HEK293 (cell line): ENCODE measurements around the gene E4F1.

ENCODE experiments used
- CTCF ChIA-PET: fragments of 350-600 bp; formaldehyde crosslinking; extraction: SDS; loops from one replicate; lab custom pipeline; 2021; ENCODE audit warnings: antibody characterized with exemption; lab: Yijun Ruan, JAX
- POLR2A ChIA-PET: fragments of 300-600 bp; formaldehyde crosslinking; extraction: SDS; loops from one replicate; lab custom pipeline; 2020; ENCODE audit warnings: antibody characterized with exemption, inconsistent platforms; lab: Yijun Ruan, JAX
- H3K27ac ChIP-seq: fragments of 200-500 bp; sonication (Bioruptor generic); 2 replicates; pipeline ENCODE4 v1.5.1; 2014; ENCODE audit warnings: low read depth, low read length, control low read depth, inconsistent platforms; ENCODE audit errors: extremely low read depth
- H3K36me3 ChIP-seq, 2 experiments: fragments of 200-500 bp in 1 of 2; sonication (Bioruptor generic) in 1 of 2; 1 replicate in 1 of 2; 2 replicates in 1 of 2; pipeline ENCODE4 v1.5.1; 2014 to 2017; ENCODE audit warnings: inconsistent platforms in 2 of 2, low read length in 2 of 2; ENCODE audit not compliant: control insufficient read depth in 2 of 2, insufficient read depth in 1 of 2
- H3K4me1 ChIP-seq: fragments of 200-500 bp; sonication (Bioruptor generic); 2 replicates; pipeline ENCODE4 v1.5.1; 2014; ENCODE audit warnings: mild to moderate bottlenecking, low read length, inconsistent platforms; ENCODE audit not compliant: control insufficient read depth, insufficient read depth
- H3K4me3 ChIP-seq: 2 replicates; pipeline ENCODE4 v1.5.1; 2011; ENCODE audit warnings: low read depth, mild to moderate bottlenecking, control low read depth, low read length, moderate library complexity
- H3K9me3 ChIP-seq: fragments of 200-500 bp; sonication (Bioruptor generic); 2 replicates; pipeline ENCODE4 v1.5.1; 2014; ENCODE audit warnings: low read depth, low read length, inconsistent platforms; ENCODE audit not compliant: control insufficient read depth, insufficient read depth
- GLIS1 ChIP-seq: fragments of 450-650 bp; formaldehyde crosslinking; IDR thresholded peaks from 2 replicates; pipeline ENCODE4 v1.5.1; 2016; ENCODE audit warnings: missing biosample characterization, missing genetic modification characterization
- GLIS2 ChIP-seq: fragments of 450-650 bp; formaldehyde crosslinking; IDR thresholded peaks from 2 replicates; pipeline ENCODE4 v1.5.1; 2016; ENCODE audit warnings: missing biosample characterization, missing genetic modification characterization
- MYNN ChIP-seq: fragments of 450-650 bp; formaldehyde crosslinking; IDR thresholded peaks from 2 replicates; pipeline ENCODE4 v1.5.1; 2016; ENCODE audit warnings: missing biosample characterization, missing genetic modification characterization, borderline replicate concordance
- MZF1 ChIP-seq: fragments of 450-650 bp; formaldehyde crosslinking; IDR thresholded peaks from 2 replicates; pipeline ENCODE4 v1.5.1; 2017; ENCODE audit warnings: missing biosample characterization, missing genetic modification characterization, borderline replicate concordance
- PATZ1 ChIP-seq: fragments of 450-650 bp; formaldehyde crosslinking; IDR thresholded peaks from 2 replicates; pipeline ENCODE4 v1.5.1; 2016; ENCODE audit warnings: missing biosample characterization, missing genetic modification characterization
- SCRT2 ChIP-seq: fragments of 450-650 bp; formaldehyde crosslinking; IDR thresholded peaks from 2 replicates; pipeline ENCODE4 v1.5.1; 2016; ENCODE audit warnings: missing biosample characterization, missing genetic modification characterization
- ZBTB11 ChIP-seq: fragments of 450-650 bp; formaldehyde crosslinking; conservative IDR thresholded peaks from 2 replicates; pipeline ENCODE4 v1.5.1; 2016; ENCODE audit warnings: low read depth, missing biosample characterization, missing genetic modification characterization
- ZBTB26 ChIP-seq: fragments of 450-650 bp; formaldehyde crosslinking; optimal IDR thresholded peaks from 2 replicates; pipeline ENCODE3; 2016; ENCODE audit warnings: missing biosample characterization, mild to moderate bottlenecking, missing genetic modification characterization
- ZIC2 ChIP-seq: fragments of 450-650 bp; formaldehyde crosslinking; IDR thresholded peaks from 2 replicates; pipeline ENCODE4 v1.5.1; 2016; ENCODE audit warnings: missing biosample characterization, missing genetic modification characterization
- ZNF2 ChIP-seq: fragments of 450-650 bp; formaldehyde crosslinking; IDR thresholded peaks from 2 replicates; pipeline ENCODE4 v1.5.1; 2016; ENCODE audit warnings: missing biosample characterization, missing genetic modification characterization
- ZNF555 ChIP-seq: fragments of 450-650 bp; formaldehyde crosslinking; conservative IDR thresholded peaks from 2 replicates; pipeline ENCODE4 v1.5.1; 2017; ENCODE audit warnings: missing biosample characterization, mild to moderate bottlenecking, missing genetic modification characterization, inconsistent platforms
- ZNF747 ChIP-seq: fragments of 450-650 bp; formaldehyde crosslinking; IDR thresholded peaks from 2 replicates; pipeline ENCODE4 v1.5.1; 2016; ENCODE audit warnings: missing biosample characterization, missing genetic modification characterization
- ZSCAN16 ChIP-seq: fragments of 450-650 bp; formaldehyde crosslinking; IDR thresholded peaks from 2 replicates; pipeline ENCODE4 v1.5.1; 2016; ENCODE audit warnings: missing biosample characterization, missing genetic modification characterization

The E4F1 gene

DNA sequence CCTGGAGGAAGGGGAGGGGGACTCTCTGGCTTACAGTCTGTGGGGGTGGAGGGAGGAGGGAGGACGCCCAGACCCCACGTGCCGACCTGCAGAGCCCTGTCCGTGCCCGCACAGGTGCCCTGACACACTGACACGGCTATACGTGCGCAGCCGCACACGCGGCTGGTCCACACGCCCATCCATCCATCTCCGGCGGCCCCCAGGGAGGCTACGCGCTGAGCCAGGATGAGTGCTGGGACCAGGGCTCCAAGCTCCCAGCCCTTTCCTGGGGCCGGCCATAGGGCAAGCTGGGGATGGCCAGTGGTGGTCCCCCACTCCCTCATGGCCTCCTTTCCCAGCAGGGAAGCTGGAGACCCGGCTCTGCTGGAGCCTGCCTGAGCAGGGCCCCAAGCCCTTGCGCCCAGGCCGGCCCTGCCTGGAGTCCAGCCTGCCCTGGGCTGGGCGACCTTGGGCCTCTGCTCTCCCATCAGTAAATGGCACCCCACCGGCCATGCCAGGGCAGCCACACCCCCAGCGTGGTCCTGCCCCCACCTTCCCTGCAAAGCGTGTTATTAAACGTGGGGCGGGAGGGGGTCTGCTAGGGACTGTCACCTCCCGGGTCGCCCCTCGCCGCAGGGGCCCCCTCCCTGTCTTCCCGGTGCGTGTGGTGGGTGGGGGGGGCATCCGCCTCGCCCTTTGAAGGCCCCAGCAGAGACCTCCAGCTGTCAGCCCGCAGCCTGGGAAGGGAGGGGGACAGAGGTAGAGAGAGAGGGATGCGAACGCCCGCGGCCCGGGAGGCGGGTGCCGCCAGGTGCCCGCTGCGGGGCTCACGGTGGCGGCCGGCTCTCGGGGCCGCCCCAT is 27.8 kb upstream of the E4F1 start (continued):
- peak; percentile 29; the same call in 1 of the 2 replicates for TF ChIP-seq PATZ1 (tag by site-specific recombination)
- TF ChIP-seq GLIS2 (tag by site-specific recombination) = peak; percentile 77
- peak; percentile 95 for TF ChIP-seq ZIC2
- peak; percentile 36 for TF ChIP-seq ZBTB26
- TF ChIP-seq MYNN = no peak
- TF ChIP-seq ZNF747 (tag by site-specific recombination) = no peak

DNA sequence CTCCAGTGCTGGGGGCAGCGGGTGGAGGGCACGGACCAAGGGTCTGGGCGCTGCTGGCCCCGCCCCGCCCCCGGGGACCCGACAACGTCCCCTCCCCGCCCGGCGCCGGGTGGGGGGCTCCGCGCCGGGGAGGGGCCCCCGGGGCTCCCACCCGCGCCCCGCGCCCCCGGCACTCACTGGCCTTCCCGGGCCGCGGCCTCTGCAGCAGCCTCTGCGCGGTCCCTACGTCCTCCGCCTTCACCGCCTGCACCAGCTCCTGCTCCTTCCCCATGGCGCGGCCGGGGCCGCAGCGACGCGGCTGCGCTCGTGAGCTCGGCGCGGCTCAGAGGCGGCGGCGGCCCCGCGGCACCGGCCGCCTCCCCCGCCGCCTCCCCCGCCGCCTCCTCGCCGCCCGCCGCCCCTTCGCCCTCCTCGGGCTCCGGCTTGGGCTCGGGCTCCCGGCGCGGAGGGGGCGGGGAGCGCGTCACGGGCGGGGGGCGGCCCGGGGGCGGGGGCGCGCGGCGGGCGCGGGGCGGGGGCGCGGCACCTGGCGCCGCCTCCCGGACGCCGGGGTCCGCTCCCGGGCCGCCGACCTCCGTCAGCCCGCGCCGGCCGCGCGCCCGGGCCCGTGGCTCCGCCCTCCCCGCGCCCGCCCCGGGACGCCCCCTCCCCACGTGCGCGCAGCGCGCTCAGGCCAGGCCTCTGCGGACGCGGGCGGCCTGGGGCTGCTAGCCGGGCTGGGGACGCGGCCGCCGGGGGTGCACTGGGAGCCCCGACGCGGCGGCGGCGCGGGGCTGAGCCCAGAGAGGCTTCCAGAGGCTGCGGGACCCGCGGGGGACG is 27.0 kb upstream of the E4F1 start, which contains the start of gene CASKIN1:
CASKIN1 (minus strand) TSS at position 444 of the 819 bp plus-strand sequence; CDS start at position 271, 173 bp downstream.
- peak within 1 kb of the TSS; percentile 16; the same call in 1 of the 2 replicates for H3K27ac ChIP-seq
- H3K4me1 ChIP-seq = peaks cover 9% of the 10 kb centered on the region; the same call in 1 of the 2 replicates
- no peaks in the 10 kb centered on the region for H3K36me3 ChIP-seq
- peak within 1 kb of the TSS; percentile 42 for H3K4me3 ChIP-seq
- ChIA-PET POLR2A (interaction anchor here (0.5 to 2.5 kb wide), 5 partner anchors 27 to 1826 kb away, joined by 3 to 30 read pairs (median 4); partner anchors contain the start of genes DNASE1L2, E4F1, ECI1 and MRPL28), CTCF (interaction anchor here (0.6 to 3.4 kb wide), 3 partner anchors 11 to 739 kb away, joined by 3 to 28 read pairs (median 5); no protein-coding TSS in a partner anchor)
- H3K9me3 ChIP-seq = no peaks in the 10 kb centered on the region
- no peak for TF ChIP-seq ZSCAN16 (tag by site-specific recombination)
- no peak for TF ChIP-seq MZF1
- TF ChIP-seq ZNF2 (tag by site-specific recombination) = no peak
- TF ChIP-seq GLIS1 (tag by site-specific recombination) = no peak
- no peak for TF ChIP-seq SCRT2 (tag by site-specific recombination)
- TF ChIP-seq ZBTB11 (tag by site-specific recombination) = no peak
- no peak for TF ChIP-seq ZBTB26
- no peak for TF ChIP-seq ZNF555 (tag by site-specific recombination)
